ENCODE data around the gene PTDSS2.
A peak's percentile ranks its signal among the peaks of the same experiment; 100 is the strongest.
"Not testable (repeated sequence)": the region's sequence is repeated elsewhere in the genome, so short reads cannot be mapped to it uniquely, and the experiment has no call there.

PTDSS2 gene

DNA sequence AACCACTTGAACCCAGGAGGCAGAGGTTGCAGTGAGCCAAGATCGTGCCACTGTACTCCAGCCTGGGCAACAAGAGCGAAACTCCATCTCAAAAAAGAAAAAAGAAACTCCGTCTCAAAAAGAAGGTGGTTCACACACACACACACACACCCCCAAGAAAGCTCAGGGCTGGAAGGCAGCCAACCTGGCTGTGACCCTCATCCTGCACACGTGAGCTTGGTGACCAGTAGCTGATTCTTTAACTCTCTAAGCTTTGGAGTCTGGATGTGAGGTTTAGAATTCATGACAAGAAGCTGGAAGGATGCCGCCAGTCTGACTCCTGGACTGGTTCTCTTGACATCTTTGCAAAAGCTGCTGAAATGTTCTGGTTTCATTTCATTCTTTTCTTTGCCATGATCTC is 58.9 kb downstream of the PTDSS2 start:
- no peak for DNase-seq

DNA sequence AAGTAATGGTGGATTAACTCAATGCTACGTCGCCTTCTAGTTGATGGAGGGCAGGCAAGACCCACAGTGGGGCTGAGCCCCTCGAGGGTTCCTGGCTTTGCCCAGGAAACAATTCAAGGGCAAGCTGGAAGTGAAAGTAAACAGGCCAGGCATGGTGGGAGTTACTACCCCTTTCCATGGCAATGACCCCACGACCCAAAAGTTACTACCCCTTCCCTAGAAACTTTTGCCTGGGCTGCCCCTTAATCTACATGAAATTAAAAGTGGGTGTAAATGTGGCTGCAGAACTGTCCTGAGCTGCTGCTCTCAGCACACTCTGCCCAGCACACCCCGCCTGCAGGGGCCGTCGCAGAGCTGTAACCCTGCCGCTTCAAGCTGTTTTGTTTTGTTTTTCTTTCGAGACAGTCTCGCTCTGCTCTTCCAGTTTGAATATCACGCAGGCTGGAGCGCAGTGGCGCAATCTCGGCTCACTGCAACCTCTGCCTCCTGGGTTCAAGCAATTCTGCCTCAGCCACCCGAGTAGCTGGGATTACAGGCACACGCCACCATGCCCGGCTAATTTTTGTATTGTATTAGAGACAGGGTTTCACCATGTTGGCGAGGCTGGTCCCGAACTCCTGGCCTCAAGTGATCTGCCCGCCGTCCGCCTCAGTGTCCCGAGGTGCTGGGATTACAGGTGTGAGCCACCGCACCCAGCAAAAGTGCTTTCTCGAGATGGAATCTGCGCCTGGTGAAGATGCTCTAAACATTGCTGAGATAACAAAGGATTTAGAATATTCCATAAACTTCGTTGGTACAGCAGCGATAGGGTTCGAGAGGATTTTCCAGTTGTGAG is 62.9 kb downstream of the PTDSS2 start:
- no peak for DNase-seq

DNA sequence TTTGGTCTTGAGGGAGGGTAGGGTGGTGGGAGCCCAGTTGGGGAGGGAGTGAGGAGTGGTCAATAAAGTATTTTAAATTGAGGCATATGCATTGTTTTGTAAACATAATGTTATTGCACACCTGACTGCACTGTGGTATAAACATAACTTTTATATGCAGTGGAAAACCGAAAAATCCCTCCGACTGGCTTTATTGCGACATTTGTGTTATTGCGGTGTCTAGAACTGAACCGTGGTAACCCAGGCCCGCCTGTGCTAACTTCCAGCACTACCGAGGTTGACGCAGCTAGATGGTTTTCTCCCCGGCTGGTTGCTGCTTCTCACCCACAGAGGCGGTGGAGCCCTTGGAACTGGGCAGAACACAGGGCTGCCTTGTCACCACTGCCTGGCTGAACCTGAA is 64.5 kb downstream of the PTDSS2 start:
- no peak for DNase-seq

DNA sequence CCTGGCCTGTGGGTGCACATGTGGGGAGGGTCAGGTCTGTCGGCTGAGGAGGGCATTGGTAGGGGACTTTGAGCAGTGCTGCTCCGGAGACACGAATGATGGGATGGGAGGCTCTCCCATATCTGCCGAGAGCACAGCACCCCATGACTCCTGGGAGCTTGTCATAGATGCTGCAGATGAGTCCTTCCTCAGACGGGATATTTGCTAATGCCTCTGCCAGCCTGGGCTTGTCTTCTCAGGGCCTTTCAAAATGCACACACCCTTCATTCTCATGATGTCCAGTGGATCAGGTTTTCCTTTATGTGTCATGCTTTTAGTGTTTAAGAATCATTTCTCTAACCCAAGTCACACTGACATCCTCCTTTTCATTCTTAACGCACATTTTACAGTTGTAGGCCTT is 65.1 kb downstream of the PTDSS2 start:
- DNase-seq, result no peak

DNA sequence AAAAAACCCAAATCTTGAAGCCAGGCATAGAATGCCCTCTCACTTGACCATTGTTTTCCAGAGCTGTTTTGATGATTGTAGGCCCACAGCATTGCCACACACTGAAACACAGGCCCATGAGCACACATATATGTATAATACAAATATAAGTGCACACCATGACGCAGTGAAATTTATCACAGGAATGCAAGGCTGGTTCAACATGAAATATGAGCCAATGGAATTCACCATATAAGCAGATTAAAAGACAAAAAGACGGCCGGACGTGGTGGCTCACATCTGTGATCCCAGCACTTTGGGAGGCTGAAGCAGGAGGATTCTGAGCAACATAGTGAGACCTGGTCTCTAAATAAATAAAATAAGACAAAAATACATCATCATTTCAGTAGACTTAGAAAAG is 66.3 kb downstream of the PTDSS2 start:
- DNase-seq, result no peak

DNA sequence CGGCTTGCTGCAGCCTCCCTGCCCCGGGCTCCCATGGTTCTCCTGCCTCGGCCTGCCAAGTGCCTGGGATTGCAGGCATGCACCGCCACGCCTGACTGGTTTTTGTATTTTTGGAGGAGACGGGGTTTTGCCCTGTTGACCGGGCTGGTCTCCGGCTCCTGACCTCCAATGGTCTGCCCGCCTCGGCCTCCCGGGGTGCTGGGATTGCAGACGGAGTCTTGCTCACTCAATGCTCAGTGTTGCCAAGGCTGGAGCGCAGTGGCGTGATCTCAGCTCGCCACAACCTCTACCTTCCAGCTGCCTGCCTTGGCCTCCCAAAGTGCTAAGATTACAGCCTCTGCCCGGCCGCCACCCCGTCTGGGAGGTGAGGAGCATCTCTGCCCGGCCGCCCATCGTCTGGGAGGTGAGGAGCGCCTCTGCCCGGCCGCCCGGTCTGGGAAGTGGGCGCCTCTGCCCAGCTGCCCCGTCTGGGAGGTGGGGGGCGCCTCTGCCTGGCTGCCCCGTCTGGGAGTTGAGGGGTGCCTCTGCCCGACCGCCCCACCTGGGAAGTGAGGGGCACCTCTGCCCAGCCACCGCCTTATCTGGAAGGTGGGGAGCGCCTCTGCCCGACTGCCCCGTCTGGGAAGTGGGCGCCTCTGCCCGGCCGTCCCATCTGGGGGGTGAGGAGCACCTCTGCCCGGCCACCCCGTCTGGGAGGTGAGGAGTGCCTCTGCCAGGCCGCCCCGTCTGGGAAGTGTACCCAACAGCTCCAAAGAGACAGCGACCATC is 67.0 kb downstream of the PTDSS2 start:
- DNase-seq, result not testable (repeated sequence)

DNA sequence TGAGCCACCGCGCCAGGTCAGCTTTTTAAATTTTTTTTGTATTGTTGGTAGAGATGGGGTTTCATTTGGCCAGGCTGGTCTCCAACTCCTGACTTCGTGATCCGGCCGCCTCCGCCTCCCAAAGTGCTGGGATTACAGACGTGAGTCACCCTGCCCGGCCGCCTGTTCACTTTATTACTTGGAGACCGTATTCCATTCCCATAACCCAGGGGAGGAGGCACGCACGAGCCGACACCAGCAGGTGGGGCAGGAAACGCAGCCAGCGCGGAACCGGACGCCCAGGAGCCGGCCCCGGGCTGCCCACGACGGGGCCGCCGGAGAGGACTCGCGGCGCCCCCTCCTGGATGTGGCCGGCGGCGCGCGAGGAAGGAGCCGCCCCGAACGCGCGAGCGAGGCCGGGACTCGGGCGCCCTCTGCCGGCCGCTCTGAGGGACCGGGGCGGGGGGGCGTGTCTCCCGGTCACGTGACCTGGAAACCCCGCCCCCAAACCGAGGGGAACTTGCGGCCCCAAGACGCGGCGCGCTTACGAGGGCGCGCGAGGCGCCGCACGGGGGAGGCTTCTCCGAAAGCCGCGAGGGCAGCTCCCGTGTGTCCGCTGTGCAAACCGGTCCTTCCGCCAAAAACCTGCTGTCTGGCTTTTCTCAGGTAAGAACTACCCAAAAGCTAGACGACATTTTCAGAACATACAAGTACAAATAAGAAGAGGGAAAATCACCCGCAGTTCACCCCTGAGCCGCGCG is 68.6 kb downstream of the PTDSS2 start:
- peak; percentile 90 for DNase-seq

DNA sequence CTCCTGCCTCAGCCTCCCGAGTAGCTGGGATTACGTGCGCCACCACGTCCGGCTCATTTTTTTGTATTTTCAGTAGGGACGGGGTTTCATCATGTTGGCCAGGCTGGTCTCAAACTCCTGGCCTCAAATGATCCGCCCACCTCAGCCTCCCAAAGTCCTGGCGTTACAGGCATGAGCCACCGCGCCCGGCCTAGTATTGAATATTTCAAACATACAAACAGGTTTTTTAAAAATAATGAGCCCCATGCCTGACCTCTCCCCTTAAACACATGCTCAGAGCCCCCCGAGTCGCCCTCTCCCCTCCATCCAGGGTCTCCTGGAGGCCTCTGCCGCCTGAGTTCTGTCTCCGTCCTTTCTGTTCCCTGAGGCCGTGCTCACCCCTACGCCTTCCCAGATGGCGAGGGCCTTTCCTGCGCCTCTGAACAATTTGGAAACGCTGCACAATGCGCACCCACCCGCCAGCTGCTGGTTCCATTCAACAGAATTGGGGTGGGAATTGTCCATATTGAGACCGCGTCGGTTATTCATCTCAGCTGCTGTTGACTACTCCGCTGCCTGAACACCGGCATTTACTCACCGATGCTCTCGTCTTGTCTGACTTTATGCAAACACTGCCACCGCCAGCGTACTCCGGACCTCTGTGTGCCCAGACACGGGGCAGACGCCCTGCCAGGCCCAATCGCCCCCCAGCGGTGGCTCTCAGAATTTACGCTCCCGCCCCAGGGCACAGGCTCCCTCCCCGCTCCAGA is 70.5 kb downstream of the PTDSS2 start:
- no peak for DNase-seq

DNA sequence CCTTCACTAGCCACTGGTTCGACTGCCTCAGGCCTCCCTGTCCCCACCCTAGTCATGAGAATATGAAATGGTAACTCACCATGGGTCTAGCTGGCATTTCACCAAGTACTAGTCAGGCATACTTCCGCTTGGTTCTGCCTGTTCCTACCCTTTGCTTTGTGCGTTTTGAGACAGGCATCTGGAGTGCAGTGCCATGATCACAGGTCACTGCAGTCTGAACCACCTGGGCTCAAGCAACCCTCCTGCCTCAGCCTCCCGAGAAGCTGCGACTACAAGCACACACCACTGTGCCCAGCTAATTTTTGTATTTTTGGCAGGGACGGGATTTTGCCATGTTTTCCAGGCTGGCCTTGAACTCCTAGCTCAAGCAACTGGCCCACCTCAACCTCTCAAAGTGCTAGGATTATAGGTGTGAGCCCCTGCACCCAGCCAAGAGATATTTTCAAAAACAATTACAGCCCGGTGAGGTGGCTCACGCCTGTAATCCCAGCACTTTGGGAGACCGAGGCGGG is 71.2 kb downstream of the PTDSS2 start:
- DNase-seq, result no peak

DNA sequence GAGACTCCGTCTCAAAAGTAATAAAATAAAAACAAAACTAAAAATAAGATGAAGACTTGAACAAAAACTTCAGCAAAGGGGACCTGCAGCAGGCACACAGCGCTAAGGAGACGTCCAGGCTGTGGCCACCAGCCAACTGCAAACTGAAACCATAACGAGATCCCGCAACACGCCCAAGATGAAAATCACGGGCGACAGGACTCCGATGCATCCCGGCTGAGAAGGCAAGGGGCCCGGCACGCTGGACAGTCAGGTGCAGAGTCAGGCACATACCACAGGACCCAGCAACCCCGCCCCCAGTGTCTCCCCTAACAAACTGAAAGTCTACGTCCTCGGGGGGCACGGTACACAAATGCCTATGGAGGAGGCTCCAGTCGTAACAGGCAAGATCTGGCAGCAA is 76.1 kb downstream of the PTDSS2 start:
- no peak for DNase-seq

DNA sequence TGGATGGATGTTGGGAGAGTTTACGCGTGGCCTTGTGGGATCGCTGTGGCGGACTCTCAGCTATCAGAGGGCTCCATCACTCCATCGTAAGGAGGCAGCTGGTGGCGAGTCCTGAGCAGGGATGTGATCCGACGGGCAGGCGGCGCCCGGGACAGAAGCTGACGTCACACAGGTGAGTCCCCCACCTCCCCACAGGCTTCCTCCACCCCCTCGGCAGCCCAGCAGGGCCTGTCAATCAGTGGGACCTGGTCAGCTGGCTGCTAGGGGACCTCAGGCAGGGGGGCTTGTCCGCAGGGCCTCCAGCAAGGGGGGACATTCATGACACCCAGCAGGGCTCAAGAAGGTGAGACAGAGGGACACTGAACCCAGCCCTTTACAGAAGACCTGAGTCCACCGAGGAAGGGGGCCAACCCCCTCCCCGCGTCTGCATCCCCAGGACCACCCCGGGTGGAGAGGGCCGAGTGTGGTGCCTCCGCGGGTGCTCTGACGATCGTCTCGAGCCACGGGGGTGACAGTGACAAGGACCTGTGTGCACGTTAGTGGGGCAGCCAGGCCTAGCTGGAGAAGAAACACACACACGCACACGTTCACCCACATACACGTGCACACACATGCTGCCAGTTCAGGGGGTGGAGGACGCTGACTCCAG is 78.2 kb downstream of the PTDSS2 start:
- DNase-seq, result no peak

DNA sequence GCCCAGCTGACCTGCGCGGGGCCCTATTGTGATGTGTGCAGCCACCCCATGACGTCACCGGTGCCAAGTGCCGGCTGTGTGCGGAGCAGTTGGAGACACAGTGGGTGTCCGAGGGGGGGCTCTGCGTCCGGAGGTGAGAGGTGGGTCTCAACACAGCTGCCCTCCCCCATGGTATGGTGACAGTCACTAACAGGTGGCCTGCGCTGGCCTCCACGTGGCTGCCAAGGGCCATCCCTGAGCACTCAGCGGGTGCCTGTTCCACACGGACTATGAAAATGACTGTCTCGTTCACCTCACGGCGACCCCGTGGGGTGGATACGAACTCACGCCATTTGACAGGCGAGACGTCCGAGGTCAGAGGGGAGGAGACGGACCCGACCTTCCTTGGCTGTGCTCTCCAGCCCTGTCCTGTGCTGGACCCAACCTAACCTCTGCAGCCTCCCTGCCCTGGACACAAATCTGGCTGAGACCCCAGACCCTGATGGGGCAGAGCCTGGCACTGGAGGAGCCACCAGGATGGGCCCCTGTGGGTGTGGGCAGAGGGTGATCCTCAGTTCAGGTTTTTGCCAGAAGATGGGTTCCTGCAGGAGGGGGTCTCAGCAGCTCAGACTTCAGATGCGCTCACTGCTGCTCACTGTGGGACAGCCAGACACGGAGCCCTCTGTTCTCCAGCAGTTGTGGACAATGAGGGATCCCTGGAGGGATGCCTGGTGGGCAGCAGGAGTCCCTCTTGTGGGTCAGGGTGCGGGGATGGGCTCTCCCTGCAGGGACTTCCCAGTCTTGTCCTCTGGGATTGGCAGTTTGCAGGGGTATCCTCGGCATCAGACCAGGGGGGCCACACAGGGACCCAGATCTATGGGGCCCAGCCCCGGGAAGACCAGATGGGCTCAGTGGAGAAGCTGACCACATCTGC is 79.0 kb downstream of the PTDSS2 start:
- DNase-seq, result no peak

DNA sequence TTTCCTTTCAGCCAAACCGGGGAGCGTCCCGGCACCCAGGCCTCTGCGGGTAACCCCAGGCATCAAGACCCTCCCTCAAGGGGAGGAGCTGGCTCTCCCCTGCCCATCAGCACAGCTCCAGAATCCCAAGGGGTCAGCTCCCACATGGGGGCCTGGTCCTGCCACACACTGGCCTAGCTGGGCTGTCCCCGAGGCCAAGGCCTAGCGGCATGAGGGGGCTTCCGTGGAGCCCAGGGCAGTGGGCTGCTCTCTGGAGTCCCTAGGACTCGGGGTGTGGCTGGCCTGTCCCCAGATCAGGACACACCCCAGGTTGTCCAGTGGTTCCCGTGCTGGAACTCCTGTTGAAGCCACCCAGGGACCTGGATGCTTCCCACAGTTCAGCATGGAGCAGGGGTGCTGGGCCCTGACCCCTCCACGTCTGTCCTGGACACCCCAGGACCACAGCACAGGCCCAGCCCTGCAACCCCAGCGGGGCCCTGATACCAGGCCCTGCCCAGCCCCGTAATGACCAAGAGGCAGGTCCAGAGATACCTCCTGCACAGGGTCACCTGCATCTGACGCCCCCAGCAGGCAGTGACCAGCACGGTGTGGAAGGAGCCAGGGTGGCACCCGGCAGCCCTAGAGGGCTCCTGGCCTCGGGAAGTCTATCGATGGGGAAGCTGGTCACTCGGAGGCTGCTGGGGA is 79.8 kb downstream of the PTDSS2 start:
- DNase-seq, result no peak

DNA sequence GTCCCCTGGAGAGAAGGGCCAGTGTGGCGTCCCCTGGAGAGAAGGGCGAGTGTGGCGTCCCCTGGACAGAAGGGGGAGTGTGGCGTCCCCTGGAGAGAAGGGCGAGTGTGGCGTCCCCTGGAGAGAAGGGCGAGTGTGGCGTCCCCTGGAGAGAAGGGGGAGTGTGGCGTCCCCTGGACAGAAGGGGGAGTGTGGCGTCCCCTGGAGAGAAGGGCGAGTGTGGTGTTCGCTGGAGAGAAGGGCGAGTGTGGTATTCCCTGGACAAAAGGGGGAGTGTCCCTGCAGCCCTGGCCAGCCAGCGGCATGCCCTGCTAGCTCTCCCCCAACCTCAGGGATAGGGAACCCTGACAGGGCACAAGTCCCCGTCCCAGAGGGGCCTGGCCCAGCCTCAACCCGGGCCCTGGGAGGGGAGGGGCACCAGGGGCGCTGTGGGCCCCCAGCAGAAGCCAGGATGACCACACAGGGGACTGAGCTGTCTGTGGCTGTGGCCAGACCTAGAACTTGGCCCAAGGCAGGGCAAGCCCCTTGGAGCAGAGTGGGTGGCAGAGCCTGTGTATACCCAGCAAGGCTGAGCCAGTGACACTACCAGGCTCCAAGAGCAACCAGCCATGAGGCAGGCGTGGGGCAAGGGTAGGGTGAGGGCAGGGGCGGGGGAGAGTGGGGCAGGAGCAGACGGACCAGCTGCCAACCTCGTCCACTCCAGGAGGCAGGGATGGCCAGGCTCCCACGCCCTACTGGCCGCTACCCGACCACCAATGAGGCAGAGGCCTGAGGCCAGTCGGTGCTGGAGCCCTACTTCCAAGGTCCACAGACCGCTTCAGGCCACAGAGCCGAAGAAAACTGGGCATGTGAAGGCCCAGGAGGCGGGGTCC is 81.1 kb downstream of the PTDSS2 start:
- no peak for DNase-seq

DNA sequence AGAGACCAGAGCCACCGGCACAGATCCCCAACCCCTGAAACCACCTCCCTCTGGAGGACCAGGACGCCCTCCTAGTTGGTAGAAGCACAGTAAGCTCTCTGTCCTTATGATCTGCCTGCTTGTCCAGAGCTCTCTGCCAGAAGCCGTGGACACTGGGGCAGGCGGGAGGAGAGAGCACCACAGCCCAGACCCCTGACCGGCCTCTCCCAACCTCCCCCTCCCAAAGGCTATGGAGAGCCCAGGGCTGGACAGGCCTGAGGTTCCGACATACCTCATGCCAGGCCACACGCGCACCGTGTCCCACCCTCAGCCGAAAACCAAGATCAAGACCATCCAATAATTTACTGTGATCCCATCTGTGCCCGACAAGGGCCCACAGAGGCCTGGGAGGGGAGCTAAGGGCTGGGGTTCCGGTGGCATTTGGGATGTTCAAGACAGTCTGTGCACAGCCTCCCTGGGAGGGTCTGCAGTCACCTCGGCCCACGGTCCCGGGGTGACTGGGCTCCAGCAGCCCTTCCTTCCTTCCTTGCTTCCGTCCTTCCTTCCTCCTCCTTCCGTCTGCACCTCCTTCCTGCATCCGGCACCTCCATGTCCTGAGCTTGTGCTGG is 81.9 kb downstream of the PTDSS2 start:
- no peak for DNase-seq

DNA sequence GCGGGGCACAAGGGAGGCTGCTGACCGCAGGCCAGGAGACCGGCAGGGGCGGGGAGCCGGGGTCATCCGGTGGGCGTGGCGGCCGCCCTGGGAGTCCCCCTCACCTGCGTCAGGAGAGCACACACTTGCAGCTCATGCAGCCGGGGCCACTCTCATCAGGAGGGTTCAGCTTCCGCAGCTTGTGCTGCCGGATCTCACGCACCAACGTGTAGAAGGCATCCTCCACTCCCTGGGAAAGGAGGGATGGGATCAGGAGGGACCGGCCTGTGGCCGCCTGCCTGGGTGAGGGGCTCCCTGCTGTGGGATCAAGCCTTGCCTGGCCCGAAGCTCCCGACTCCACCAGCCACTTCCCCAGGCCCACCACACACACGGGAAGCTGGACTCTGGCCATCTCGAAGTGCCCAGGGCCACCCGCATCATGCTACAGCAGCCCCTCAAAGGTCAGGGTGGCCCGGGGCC is 82.5 kb downstream of the PTDSS2 start:
- no peak for DNase-seq

DNA sequence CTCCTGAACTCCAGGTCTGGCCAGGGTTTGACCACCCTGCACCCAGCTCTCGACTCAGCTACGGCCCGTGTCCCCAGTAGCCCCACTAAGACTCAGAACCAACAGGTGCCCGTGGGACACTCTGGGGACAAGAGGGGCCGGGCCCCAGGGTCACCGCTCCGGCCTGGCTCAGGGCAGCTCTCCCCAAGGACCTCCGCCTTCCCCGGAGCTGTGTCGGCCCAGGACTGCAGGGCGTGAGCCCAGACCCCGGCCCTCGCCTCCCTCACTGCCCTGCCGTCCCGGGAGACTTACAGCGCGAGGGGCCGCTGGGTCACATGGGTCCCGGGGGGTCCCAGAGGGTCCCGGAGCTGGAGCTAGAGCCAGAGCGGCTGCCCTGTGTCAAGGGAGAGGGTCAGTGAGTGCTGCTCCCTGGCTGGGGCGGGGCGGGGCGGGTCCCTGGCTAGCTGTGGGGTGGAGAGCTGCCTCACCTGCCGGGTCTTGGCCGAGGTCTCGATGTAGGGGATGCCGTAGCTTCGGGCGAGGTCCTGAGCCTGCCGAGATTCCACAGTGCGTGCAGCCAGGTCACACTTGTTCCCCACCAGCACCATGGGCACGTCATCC is 83.0 kb downstream of the PTDSS2 start:
- DNase-seq, result no peak
